Measurements from ENCODE around the gene MKNK2.

DNA sequence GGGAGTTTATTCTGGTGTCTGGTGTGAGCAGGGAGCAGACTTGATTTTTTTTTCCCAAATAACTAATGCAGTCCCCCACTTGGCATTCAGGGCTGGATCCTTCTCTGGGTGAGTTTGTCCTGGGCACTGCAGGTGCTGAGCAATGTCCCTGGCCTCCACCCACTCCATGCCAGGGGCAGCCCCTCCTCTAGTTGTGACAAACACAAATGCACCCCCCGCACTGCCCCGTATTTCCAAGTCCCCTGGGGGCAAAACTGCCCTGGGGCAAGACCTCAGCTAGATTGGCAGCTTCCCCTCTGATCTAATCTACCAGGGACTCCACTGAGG is 38.6 kb upstream of the MKNK2 start:
- TF ChIP-seq POLR2AphosphoS5 (IDR thresholded peaks at IDR 0.05; ENCODE audit: insufficient read depth, low read depth, low read length) (no peak), POLR2A (IDR thresholded peaks at IDR 0.05; ENCODE audit: low read depth, low read length) (no peak), MAX (IDR thresholded peaks at IDR 0.05; ENCODE audit: insufficient read depth, insufficient read length) (no peak)
- TF ChIP-seq, protein P1, sequence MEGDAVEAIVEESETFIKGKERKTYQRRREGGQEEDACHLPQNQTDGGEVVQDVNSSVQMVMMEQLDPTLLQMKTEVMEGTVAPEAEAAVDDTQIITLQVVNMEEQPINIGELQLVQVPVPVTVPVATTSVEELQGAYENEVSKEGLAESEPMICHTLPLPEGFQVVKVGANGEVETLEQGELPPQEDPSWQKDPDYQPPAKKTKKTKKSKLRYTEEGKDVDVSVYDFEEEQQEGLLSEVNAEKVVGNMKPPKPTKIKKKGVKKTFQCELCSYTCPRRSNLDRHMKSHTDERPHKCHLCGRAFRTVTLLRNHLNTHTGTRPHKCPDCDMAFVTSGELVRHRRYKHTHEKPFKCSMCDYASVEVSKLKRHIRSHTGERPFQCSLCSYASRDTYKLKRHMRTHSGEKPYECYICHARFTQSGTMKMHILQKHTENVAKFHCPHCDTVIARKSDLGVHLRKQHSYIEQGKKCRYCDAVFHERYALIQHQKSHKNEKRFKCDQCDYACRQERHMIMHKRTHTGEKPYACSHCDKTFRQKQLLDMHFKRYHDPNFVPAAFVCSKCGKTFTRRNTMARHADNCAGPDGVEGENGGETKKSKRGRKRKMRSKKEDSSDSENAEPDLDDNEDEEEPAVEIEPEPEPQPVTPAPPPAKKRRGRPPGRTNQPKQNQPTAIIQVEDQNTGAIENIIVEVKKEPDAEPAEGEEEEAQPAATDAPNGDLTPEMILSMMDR (IDR thresholded peaks at IDR 0.05; ENCODE audit: extremely low read depth in 1 of 2, insufficient read depth in 1 of 2, low read depth in 1 of 2, low read length in 2 of 2), result no peak

Data from endothelial cell of umbilical vein (primary cell).